ENCODE results near the gene VAX1.

DNA sequence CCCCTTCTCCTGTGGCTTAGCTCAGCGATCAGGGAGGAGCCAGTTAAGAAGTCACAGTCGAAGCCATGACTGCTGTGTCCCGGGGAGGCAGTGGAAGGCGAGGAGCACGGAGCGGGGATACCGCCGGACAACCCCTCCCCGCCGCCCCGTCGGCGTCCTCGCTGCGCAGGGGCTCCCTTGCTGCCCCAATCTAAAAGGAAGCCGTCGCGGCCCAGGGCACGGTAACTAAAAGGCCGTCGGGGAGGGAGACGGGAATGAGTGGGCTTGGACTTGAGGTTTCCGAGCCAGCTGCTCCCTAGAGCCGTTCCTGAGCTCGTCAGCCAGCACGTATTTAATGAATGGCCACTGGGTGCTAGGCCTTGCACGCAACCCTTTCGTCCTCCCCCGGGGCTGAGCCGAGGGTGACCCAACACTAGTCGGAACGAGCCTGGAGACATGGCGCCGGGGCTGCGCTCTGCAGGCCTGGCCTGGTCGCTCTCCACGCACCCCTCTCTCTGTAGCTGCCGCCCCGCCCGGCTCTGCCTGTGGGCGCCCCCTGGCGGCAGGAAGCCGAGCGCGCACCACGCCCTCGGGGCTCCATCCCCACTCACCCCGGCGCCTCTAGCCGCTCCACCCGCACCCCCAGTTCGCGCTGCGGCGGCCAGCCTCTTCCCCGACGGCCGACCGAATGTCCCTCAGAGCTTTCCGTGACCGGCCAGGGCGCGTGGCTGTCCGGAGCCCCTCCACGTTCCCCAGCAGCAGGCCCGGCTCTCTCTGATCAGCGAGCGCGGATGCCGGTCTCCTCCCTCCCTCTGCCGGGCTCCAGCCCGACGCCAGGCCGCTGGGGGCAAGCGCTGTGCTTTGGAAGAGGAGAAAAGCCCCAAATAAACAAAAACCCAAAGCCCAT is 30.0 kb upstream of the VAX1 start:
- TF ChIP-seq EP300 (IDR thresholded peaks at IDR 0.05), result no peak
- peak in 5 of 7 experiments; percentile 61 to 91 (median 84) for TF ChIP-seq CTCF (IDR thresholded peaks at IDR 0.05)
